Measurements from ENCODE around the gene MCF2L2. TPM values are rescaled to one million over a fixed set of nuclear protein-coding genes. Genes with fewer than 3 reads are reported as not detected.

Gene MCF2L2
- total RNA-seq, 1 donor from 2014 or later, result 2.7 TPM

DNA sequence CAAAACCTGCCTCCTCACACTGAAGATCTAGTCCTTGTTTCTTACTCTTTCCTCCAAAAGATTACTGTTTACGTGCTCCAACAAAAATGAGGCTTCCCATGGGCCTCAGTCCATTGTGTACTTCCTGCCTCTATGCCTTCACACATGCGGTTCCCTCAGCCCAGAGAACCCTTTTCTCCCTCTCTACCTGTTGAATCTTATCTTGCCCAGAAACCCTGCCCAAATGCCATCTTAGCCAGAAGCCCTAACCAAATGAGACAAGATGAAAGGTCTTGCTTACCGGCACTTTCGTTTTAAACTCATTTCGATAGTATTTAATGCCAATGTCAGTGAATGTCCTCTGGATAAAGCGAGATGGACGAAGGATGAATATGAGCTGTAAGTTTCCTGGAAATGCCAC lies 89.9 kb downstream of the MCF2L2 start:
- Mint-ChIP-seq H3K9me3 (no peaks in the 10 kb centered on the region), H3K27ac (no peak overlapping the region), H3K27me3 (no peaks in the 10 kb centered on the region), H3K4me3 (no peak overlapping the region), H3K4me1 (ENCODE audit: unreplicated experiment) (no peaks in the 10 kb centered on the region), H3K36me3 (no peaks in the 10 kb centered on the region)
- TF ChIP-seq, protein P1, sequence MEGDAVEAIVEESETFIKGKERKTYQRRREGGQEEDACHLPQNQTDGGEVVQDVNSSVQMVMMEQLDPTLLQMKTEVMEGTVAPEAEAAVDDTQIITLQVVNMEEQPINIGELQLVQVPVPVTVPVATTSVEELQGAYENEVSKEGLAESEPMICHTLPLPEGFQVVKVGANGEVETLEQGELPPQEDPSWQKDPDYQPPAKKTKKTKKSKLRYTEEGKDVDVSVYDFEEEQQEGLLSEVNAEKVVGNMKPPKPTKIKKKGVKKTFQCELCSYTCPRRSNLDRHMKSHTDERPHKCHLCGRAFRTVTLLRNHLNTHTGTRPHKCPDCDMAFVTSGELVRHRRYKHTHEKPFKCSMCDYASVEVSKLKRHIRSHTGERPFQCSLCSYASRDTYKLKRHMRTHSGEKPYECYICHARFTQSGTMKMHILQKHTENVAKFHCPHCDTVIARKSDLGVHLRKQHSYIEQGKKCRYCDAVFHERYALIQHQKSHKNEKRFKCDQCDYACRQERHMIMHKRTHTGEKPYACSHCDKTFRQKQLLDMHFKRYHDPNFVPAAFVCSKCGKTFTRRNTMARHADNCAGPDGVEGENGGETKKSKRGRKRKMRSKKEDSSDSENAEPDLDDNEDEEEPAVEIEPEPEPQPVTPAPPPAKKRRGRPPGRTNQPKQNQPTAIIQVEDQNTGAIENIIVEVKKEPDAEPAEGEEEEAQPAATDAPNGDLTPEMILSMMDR (conservative IDR thresholded peaks at IDR 0.05), result no peak
- DNase-seq (ENCODE audit: extremely low spot score, unreplicated experiment), result no peak

DNA sequence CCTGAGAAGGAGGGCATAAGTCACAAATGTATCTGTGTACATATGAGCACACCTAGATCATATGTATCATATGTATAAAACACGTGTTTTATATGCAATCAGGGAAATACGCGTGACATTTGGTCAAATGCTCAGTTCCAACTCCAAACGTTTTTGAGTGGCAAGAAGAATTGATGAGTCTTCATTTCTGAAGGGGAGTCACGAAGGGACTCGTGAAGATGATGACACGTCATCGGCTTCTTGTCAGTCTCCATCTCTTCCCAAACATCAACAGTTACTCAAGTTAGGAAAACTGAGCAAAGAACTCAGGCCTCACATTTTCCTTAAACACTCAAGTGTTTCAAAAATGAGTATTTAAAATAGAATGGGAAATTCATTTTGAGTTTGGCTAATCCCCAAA lies 95.9 kb downstream of the MCF2L2 start:
- Mint-ChIP-seq H3K27ac (no peak overlapping the region), H3K27me3 (no peaks in the 10 kb centered on the region), H3K4me3 (no peak overlapping the region), H3K36me3 (no peaks in the 10 kb centered on the region), H3K9me3 (no peaks in the 10 kb centered on the region), H3K4me1 (ENCODE audit: unreplicated experiment) (no peaks in the 10 kb centered on the region)
- TF ChIP-seq, protein P1 (conservative IDR thresholded peaks at IDR 0.05), result no peak
- DNase-seq (ENCODE audit: extremely low spot score, unreplicated experiment), result no peak

DNA sequence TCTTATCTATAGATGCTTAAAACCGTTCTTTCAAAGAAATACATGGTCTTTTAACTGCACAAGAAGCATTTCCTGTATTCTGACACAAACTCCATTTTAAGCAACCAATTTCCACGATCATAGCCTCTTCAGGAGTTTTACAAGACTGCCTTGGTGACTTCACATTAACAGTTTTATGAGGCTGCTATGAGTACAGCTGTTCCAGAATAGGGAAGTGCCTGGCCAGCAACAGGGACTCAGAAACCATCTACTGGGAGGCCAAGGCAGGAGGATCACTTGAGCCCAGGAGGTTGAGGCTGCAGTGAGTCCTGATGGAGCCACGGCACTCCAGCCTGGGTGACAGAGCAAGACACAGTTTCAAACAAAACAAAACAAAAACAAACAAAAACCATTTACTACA lies 96.9 kb downstream of the MCF2L2 start:
- no peak overlapping the region for H3K4me3 Mint-ChIP-seq
- H3K27ac Mint-ChIP-seq, result no peak overlapping the region
- no peaks in the 10 kb centered on the region for H3K36me3 Mint-ChIP-seq
- H3K27me3 Mint-ChIP-seq, result no peaks in the 10 kb centered on the region
- TF ChIP-seq, protein P1 (conservative IDR thresholded peaks at IDR 0.05), result no peak
- DNase-seq (ENCODE audit: extremely low spot score, unreplicated experiment), result no peak
- no peaks in the 10 kb centered on the region for H3K9me3 Mint-ChIP-seq
- no peaks in the 10 kb centered on the region for H3K4me1 Mint-ChIP-seq (ENCODE audit: unreplicated experiment)

DNA sequence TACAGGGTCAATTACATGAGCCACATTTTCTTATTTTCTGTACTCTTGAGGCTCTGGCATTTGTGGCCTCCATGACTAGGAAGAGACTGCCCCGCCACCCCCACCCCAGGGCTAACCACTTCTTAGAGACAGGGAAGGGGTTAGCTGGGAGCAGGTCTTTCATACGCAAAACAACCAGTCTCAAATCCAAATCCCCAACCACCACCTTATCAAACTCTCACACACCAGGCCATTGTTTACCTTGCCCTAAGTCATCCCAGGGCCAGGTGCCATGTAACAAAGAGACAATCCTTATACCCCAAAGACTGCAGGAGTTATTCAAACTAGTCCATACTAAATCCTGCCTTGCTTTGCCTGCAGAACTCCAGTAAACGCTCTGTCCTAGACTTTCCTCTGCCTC lies 97.5 kb downstream of the MCF2L2 start:
- H3K27ac Mint-ChIP-seq, result no peak overlapping the region
- TF ChIP-seq, protein P1 (conservative IDR thresholded peaks at IDR 0.05), result no peak
- no peaks in the 10 kb centered on the region for H3K27me3 Mint-ChIP-seq
- DNase-seq (ENCODE audit: extremely low spot score, unreplicated experiment), result no peak
- H3K36me3 Mint-ChIP-seq, result no peaks in the 10 kb centered on the region
- no peaks in the 10 kb centered on the region for H3K9me3 Mint-ChIP-seq
- H3K4me3 Mint-ChIP-seq, result no peak overlapping the region
- H3K4me1 Mint-ChIP-seq (ENCODE audit: unreplicated experiment), result no peaks in the 10 kb centered on the region

DNA sequence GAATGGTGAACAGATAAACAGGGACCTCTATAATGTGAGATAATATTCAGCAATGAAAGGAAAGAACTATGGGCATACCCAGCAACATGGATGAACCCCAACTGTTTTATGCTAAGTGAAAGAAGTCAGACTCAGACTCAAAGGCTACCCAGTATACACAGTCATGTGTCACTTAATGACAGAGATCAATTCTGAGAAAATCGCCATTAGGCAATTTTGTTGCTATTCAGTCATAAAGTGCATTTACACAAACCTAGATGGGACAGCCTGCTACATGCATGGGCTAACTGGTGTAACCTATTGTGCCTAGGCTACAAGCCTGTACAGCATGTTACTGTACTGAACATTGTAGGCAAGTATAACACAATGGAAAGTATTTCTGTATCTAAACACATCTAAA lies 98.9 kb downstream of the MCF2L2 start:
- no peak overlapping the region for H3K4me3 Mint-ChIP-seq
- no peak overlapping the region for H3K27ac Mint-ChIP-seq
- H3K4me1 Mint-ChIP-seq (ENCODE audit: unreplicated experiment), result no peaks in the 10 kb centered on the region
- no peaks in the 10 kb centered on the region for H3K9me3 Mint-ChIP-seq
- no peak for DNase-seq (ENCODE audit: extremely low spot score, unreplicated experiment)
- TF ChIP-seq, protein P1 (conservative IDR thresholded peaks at IDR 0.05), result no peak
- no peaks in the 10 kb centered on the region for H3K36me3 Mint-ChIP-seq
- H3K27me3 Mint-ChIP-seq, result no peaks in the 10 kb centered on the region

DNA sequence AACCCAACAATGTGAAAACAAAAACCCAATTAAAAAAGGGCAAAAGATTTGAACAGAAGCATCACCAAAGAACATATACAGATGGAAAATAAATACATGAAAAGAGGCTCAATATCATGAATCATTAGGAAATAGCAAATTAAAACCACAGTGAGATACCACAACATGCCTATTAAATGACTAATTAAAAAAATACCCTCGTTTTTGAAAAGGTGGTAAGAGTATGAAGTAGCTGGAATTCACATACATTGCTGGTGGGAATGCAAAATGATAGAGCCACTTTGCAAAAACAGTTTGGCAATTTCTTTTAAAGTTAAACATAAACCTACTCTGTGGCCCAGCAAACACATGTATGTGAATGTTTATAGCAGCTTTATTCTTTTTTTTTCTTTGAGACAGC lies 99.6 kb downstream of the MCF2L2 start:
- Mint-ChIP-seq H3K4me1 (ENCODE audit: unreplicated experiment) (no peaks in the 10 kb centered on the region), H3K36me3 (no peaks in the 10 kb centered on the region), H3K4me3 (no peak overlapping the region), H3K27me3 (no peaks in the 10 kb centered on the region), H3K27ac (no peak overlapping the region), H3K9me3 (no peaks in the 10 kb centered on the region)
- TF ChIP-seq, protein P1 (conservative IDR thresholded peaks at IDR 0.05), result no peak
- no peak for DNase-seq (ENCODE audit: extremely low spot score, unreplicated experiment)

Measured in type B pancreatic cell (in vitro differentiated cells).